ENCODE measurements around the gene CELF4. TPM values are rescaled to one million over a fixed set of nuclear protein-coding genes. Genes with fewer than 3 reads are reported as not detected.

CELF4 gene
- total and polyA plus RNA-seq, 10 of the 15 experiments (the other 5 are each of a cell fraction or from before 2014, with no cell fraction given) = 0.03 to 0.32 TPM; not detected in 8

DNA sequence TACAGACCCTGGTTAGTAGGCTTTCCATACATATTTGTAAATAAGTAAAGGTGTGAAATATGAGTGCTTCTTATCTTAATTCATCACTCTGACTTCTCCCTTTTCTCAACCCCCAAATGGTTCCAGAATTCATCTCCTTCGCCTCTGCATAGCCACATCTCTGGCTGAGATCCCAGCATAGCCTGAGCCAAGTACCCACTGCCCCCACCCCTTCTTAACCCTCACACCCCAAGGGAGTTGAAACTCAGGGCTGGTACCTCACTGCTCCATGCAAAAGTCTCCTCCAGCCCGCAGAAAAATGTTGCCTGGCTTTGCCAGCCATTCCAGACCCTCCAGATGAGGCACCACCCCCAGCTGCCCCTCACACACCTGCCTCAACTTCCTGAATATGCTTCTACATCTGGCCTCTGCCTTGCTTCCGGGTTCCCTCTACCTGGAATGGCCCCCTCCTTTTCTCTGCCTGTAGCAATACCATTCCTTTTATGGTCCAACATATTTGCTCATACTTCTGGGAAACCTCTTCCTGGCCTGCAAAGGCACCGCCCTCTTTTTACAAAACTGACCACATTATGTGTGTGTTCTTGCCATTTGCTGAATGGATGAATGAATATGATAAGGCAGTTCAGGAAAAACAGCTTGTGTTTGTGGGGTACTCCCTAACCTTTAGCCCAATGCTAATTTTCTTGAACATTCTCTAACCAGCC lies 112.8 kb downstream of the CELF4 start:
- H3K27ac ChIP-seq (ENCODE audit: control insufficient read depth, insufficient read depth) = no peak overlapping the region
- H3K4me2 ChIP-seq (ENCODE audit: control insufficient read depth, insufficient read depth) = no peak overlapping the region
- H3K9me3 ChIP-seq (replicated peaks; ENCODE audit: control insufficient read depth, insufficient read depth, low read length) = no peaks in the 10 kb centered on the region
- ChIA-PET RAD21 (ENCODE audit: unreplicated experiment) (no interaction called here), POLR2A (no interaction called here), SMC1A (ENCODE audit: uncharacterized antibody, unreplicated experiment) (no interaction called here), CTCF (no interaction called here)
- H3K27me3 ChIP-seq (replicated peaks in 1 of 2; ENCODE audit: control insufficient read depth in 2 of 2, insufficient read depth in 2 of 2, low read length in 1 of 2) = peaks cover 0 to 7% of the 10 kb centered on the region in 2 experiments; a peak in 3 of 4 replicates
- H4K20me1 ChIP-seq (ENCODE audit: control insufficient read depth, insufficient read depth) = no peaks in the 10 kb centered on the region
- in situ Hi-C loops (cut with MboI) (no loop called here), intact Hi-C loops (cut with micrococcal nuclease; ENCODE audit: unreplicated experiment) (no loop called here)
- ATAC-seq (no peak), FAIRE-seq (no peak), DNase-seq (ENCODE audit: low read depth, low spot score) (no peak)
- H3K79me2 ChIP-seq (ENCODE audit: control insufficient read depth, insufficient read depth, low read length) = no peaks in the 10 kb centered on the region
- H3K4me3 ChIP-seq = no peak overlapping the region
- 10% methylated on average over 4 of the region's 4 CpGs for WGBS (ENCODE audit: insufficient coverage, insufficient replicate concordance, low lambda C conversion rate, missing lambda C conversion rate)
- H3K4me1 ChIP-seq (ENCODE audit: control insufficient read depth, insufficient read depth, low read length) = no peaks in the 10 kb centered on the region
- BruUV-seq (replicated peaks) = no TSS peak
- H3K9ac ChIP-seq (ENCODE audit: control insufficient read depth, insufficient read depth, low read length) = no peak overlapping the region
- TF ChIP-seq, protein P1, sequence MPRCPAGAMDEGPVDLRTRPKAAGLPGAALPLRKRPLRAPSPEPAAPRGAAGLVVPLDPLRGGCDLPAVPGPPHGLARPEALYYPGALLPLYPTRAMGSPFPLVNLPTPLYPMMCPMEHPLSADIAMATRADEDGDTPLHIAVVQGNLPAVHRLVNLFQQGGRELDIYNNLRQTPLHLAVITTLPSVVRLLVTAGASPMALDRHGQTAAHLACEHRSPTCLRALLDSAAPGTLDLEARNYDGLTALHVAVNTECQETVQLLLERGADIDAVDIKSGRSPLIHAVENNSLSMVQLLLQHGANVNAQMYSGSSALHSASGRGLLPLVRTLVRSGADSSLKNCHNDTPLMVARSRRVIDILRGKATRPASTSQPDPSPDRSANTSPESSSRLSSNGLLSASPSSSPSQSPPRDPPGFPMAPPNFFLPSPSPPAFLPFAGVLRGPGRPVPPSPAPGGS (IDR thresholded peaks at IDR 0.05; ENCODE audit: borderline replicate concordance, insufficient read depth, low read depth, low read length, poor library complexity, severe bottlenecking) = no peak
- no peak for TF ChIP-seq GABPA (IDR thresholded peaks at IDR 0.05; ENCODE audit: low read depth)
- H3K36me3 ChIP-seq (ENCODE audit: control insufficient read depth in 2 of 2, insufficient read depth in 2 of 2, low read length in 1 of 2) = no peaks in the 10 kb centered on the region
- H2AFZ ChIP-seq (ENCODE audit: control insufficient read depth, low read depth, low read length) = no peak overlapping the region

DNA sequence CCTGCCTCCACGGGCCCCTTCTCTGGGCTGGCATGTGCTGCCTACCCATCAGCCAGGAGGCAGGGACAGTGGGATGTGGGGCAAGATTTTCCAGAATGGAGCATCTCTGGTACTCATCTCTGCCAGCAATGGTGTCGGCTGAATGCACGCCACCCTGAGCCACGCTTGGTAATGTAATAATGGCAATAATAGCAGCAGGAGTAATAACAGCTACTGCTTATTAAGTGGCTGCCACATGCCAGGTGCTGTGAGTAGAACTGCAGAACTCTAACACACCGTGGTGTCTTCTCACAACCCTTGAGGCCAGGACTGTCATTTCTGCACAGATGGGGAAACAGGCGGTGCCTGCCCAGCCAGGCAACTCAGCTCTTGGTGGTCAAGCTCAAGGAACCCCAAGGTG lies 113.6 kb downstream of the CELF4 start:
- Histone ChIP-seq H3K4me2 (ENCODE audit: control insufficient read depth, insufficient read depth) (no peak overlapping the region), H3K79me2 (ENCODE audit: control insufficient read depth, insufficient read depth, low read length) (no peaks in the 10 kb centered on the region), H3K27me3 (replicated peaks in 1 of 2; ENCODE audit: control insufficient read depth in 2 of 2, insufficient read depth in 2 of 2, low read length in 1 of 2) (peaks cover 0 to 7% of the 10 kb centered on the region in 2 experiments; a peak in 3 of 4 replicates), H2AFZ (ENCODE audit: control insufficient read depth, low read depth, low read length) (no peak overlapping the region), H3K4me1 (ENCODE audit: control insufficient read depth, insufficient read depth, low read length) (no peaks in the 10 kb centered on the region), H3K9ac (ENCODE audit: control insufficient read depth, insufficient read depth, low read length) (no peak overlapping the region), H3K4me3 (no peak overlapping the region), H3K36me3 (ENCODE audit: control insufficient read depth in 2 of 2, insufficient read depth in 2 of 2, low read length in 1 of 2) (no peaks in the 10 kb centered on the region), H3K27ac (ENCODE audit: control insufficient read depth, insufficient read depth) (no peak overlapping the region), H3K9me3 (replicated peaks; ENCODE audit: control insufficient read depth, insufficient read depth, low read length) (no peaks in the 10 kb centered on the region), H4K20me1 (ENCODE audit: control insufficient read depth, insufficient read depth) (no peaks in the 10 kb centered on the region)
- TF ChIP-seq SMC3 (IDR thresholded peaks at IDR 0.05; ENCODE audit: borderline replicate concordance, low read length) (no peak), TAF1 (IDR thresholded peaks at IDR 0.05; ENCODE audit: borderline replicate concordance, low read depth, low read length) (no peak), RAD51 (IDR thresholded peaks at IDR 0.05) (no peak), BRCA1 (IDR thresholded peaks at IDR 0.05; ENCODE audit: low read depth, low read length) (no peak)
- in situ Hi-C loops (cut with MboI) = no loop called here
- ChIA-PET POLR2A (no interaction called here), RAD21 (ENCODE audit: unreplicated experiment) (no interaction called here), CTCF (no interaction called here), SMC1A (ENCODE audit: uncharacterized antibody, unreplicated experiment) (no interaction called here)
- DNase-seq (ENCODE audit: low read depth, low spot score) = no peak
- no peak for ATAC-seq
- intact Hi-C loops (cut with micrococcal nuclease; ENCODE audit: unreplicated experiment) = no loop called here
- FAIRE-seq = no peak
- no TSS peak for BruUV-seq (replicated peaks)
- WGBS (ENCODE audit: insufficient coverage, insufficient replicate concordance, low lambda C conversion rate, missing lambda C conversion rate) = 1% methylated on average over 6 of the region's 6 CpGs

Measured in GM12878 (cell line).